Activated CD4-positive, CD25-positive, alpha-beta regulatory T cell (primary cell): ENCODE results near the gene CITED1.
"Not testable (repeated sequence)": the region's sequence is repeated elsewhere in the genome, so short reads cannot be mapped to it uniquely, and the experiment has no call there.

Source experiments
- DNase-seq, 4 experiments: peaks; one replicate each; lab custom pipeline; 2025; lab: John Stamatoyannopoulos, UW

Gene CITED1, protein sequence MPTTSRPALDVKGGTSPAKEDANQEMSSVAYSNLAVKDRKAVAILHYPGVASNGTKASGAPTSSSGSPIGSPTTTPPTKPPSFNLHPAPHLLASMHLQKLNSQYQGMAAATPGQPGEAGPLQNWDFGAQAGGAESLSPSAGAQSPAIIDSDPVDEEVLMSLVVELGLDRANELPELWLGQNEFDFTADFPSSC

DNA sequence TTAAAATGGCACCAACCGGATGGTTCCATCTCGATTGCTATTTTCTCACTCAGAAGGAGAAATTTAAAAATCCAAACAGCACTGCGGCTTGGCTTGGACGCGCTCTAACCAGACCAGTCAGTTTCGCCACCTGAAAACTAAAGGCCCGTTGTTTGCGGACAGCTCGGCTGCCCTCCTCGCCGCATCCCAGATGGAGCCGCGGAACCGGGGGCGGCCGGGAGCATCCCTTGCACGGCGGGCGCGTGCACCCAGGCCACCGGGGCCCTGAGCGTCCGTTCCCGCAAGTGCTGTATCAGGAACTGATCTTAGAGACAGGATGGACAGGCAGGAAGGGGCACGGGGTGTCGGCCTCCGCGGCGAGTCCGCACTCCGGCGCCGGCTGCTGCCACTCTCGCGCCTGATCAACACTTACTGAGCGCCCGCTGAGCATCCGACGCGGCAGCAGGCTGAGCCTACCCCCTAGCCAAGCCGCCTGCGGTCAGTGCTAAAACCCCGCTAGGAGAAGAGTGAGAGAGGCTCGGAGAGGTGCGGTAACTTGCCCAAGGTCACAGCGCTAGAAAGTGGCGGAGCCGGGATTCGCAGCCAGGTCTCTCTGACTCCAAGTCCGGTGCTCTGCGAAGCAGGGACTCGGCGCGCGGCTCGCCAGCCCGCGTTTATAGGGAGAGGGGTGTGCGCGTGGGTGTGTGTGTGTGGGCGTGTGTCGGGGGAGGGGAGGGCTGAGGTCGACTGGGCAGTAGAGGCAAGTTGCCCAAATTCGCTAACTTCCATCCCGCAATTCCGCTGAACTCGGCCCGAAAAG lies at the start of gene CITED1:
CITED1 (minus strand) TSS at position 629 of the 799 bp plus-strand sequence. CDS start 3,045 bp downstream, outside the sequence.
- no peak for DNase-seq

DNA sequence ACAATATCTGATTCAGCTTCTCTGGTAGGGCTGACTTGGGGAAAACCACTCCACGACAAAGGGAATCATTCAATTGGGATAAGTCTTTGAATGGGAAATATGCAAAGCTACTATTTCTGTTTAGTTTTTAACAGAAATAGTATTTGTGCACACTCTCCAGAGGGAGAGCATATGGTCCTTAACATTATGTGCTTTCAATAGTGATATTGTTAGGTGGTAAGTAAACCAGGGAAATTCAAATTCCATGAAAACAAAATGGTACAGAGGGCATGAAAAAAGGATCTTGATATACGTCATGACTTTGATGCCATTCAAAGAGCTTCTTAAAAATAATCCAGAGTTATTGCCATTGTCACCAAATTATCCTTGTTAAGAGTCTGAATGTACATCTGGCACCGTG lies 47.1 kb upstream of the CITED1 start:
- DNase-seq: no peak

- DNase-seq: no peak
Observed at GRCh38 chrX:72351606-72352334, 46.1 kb upstream of the CITED1 start.

DNA sequence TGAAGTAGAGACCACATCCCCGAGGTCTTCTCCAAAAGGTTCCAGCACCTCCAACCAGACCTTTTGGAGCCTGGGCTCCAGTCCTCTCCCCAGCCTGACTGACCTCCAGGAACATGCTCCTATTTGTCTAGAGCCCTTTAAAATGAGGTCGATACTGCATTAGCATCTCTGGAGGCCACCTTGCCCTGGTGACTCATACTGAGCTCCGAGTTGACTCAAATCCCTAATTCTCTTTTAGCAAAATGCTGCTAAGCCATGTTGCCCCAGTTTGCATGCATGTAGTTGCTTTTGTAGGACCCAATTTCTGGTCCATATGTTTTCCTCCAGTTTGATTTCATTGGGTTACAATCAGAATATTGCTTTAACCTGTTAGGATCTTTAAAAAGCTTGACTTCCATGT lies 43.5 kb upstream of the CITED1 start:
- no peak for DNase-seq

DNA sequence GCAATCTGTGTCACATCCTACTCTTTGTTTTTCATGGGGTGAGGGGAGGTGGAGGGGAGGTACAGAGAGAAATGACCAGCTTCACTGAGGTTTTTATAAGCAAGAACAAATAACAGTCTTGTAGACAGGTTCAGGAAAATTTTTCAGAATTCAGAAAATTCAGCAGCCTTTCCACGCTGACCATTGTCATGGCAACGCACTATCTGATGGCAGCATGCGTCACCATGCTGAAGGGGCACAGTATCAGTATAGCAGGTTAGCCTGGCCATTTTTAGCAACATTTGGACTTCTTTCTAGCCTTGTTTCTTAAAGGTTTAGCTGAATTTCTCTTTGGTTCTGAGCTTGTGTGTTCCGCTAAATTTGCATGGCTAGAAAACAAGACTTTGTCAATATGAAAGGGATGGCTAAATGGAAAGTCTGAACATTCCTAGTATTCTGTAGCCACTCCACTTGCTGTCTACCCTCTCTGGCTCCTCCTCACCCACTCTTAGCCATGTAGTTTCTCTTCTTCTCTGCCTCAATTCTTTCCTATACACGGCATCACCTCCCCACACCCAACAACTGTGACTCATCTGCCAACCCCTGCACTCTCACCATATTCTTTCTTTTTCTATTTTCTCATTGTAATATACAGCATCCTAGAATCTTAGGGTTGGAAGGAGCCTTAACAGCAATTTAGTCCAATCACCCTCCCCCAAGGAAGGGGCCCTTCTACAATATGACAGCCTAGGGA lies 42.7 kb upstream of the CITED1 start:
- no peak for DNase-seq

DNA sequence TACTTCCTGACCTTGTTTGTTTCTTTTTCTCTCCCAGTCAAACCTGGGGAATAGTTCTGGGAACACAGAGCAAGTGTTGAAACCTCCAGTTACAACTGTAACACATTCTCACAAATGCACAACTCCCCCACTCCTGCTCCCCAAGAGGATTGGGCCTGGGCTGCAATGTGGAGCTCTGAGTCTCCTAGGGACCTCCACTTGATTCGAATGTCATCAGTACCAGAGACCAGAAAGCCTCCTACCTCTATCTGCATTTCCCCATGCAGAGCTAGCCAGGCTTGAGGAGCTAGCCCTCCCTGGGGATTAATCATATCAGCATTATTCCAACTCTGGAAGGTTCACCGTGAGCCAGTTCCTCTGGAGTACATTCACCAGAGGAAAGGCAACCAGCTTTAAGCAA lies 41.7 kb upstream of the CITED1 start:
- DNase-seq: no peak

- DNase-seq: no peak
Observed at GRCh38 chrX:72346302-72346949, 40.7 kb upstream of the CITED1 start.

- DNase-seq: no peak
Observed at GRCh38 chrX:72340626-72341025, 34.9 kb upstream of the CITED1 start.

DNA sequence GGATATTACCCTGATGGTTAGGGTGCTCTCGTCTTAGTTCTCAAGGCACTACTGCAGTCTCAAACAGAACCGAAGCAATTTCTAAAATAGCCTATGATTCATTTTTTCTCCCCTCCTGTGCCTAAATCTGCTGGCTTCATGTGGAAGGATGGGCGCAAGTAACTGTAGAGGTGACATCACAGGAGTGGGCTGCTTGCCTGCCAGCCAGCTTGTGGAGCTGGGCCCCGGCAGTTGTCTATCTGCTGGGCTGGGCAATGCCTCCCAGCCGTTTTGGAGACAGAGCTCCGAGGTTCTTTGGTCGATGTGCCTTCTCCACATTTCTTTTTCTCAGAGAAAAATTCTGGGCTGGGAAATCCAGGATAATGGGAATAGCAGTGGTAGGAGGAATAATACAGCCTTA lies 34.3 kb upstream of the CITED1 start:
- DNase-seq: no peak

- DNase-seq: no peak
Observed at GRCh38 chrX:72330131-72330530, 24.4 kb upstream of the CITED1 start.

DNA sequence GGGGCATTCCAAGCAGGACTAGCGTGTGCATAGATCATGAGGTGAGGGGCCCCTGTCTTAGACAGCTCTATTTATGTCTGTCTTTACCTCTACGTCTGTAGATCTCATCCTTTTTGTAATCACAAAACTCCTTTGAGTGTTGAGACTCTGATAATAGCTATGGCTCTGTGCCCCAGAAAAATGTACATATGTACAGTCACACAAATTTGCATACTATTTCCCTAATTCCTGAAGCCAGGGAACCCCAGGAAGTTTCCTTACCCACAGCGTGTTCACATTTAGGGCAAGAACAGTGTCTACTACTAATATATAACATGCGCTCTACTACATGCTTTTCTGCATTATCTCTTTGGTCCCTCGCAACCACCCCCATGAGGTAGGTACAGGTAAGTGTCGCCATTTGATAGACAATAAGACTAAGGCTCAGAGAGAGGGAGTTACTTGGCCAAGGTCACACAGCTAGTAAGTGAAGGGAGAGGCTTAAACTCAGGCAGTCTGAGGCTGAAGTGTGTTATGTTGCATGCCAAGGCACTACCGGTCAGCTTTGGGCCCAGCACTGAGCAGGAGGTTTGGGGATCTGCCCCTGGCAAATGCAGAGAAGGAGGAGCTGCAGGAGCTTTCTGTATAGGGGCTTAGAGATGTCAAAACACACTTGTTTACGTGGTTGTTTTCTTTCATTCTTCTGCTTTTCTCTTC lies 21.0 kb upstream of the CITED1 start:
- no peak for DNase-seq

GRCh38 chrX:72319651-72320050 lies 13.9 kb upstream of the CITED1 start:
- DNase-seq: not testable (repeated sequence)

DNA sequence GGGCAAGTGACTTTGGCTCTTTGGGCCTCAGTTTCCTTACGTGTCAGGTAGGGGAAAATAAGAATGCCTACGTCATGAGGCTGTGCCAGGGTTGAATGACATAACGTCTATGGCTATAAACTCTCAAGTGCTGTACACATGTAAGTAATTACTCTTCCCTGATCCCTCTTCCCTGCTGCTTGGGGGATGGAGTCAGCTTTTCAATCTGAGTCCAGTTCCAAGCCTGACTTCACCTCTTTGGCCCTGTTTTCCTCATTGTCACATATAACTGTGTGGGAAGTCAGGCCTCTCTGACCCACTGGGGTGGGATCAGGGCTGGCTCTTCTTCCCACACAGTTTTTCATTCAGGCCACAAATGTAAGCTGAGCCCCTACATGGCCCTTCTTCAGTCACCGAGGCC lies 11.4 kb upstream of the CITED1 start:
- no peak for DNase-seq

- DNase-seq: no peak
Observed at GRCh38 chrX:72316408-72317110, 10.8 kb upstream of the CITED1 start.

- DNase-seq: no peak
Observed at GRCh38 chrX:72314881-72315280, 9.2 kb upstream of the CITED1 start.

DNA sequence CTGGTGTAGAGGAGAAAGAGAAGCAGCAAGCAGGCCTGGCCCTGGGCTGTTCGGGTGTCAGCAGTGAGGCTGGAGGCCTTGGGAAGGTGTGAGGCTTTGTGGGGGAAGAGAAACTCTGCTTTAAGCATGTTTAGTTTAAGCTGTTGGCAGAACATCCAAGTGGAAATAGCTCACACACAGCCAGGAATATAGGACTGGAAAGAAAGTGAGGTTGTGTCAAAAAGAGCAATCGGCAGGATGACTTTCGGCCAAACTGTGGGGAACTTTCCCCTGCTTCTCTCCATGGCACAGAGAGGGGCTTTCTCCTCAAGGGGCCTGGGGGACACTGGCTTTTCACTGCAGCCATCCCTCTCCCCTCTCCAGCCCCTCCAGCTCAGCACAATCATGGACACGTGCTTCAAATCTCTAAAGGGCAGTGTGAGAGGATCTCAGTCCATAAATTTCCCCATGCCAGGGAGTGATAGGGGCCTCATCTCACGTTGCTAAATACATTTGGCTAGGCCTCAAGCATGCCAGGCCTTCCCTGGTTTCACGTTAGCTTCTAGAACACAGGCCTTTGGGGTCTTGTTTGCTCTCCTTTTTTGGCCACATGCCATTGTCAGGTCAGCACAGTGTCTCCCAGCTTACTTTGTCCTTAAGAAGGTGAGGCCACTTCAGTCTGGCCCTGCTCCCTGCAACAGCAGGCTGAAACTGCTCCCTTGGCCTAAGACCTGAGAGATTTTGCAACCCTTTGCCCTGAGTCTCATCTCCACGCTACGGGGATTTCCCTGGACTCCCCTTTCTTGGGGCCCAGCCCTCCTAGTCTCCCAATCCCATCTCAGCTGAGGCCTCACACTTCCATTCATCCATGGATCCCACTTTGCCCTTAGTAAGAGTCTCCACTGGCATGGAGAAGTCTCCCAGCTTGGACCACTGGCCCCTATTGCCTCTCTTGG lies 8.3 kb upstream of the CITED1 start:
- DNase-seq: no peak

- no peak for DNase-seq
Observed at GRCh38 chrX:72312311-72312940, 6.7 kb upstream of the CITED1 start.

- DNase-seq: no peak
Observed at GRCh38 chrX:72309297-72310071, 3.8 kb upstream of the CITED1 start.
